ENCODE measurements around the gene BSND. TPM values are rescaled to one million over a fixed set of nuclear protein-coding genes. Genes with fewer than 3 reads are reported as not detected.
A peak's percentile ranks its signal among the peaks of the same experiment; 100 is the strongest.

Gene BSND
- total RNA-seq, 1 experiment from 2014 or later = 0.17 TPM

- Histone ChIP-seq H3K79me1 (ENCODE audit: insufficient read depth, low read depth, low read length, poor library complexity, severe bottlenecking) (no peaks in the 10 kb centered on the region), H4K8ac (replicated peaks; ENCODE audit: insufficient read length, low read depth, low read length) (no peak overlapping the region), H3K9me3 (ENCODE audit: control insufficient read depth, low read depth, low read length) (no peaks in the 10 kb centered on the region), H4K20me1 (ENCODE audit: control insufficient read depth, insufficient read depth, insufficient read length) (peaks cover 4% of the 10 kb centered on the region), H2BK15ac (ENCODE audit: low read depth, low read length) (no peak overlapping the region), H3K18ac (ENCODE audit: insufficient read length, low read depth, low read length) (no peak overlapping the region), H2BK120ac (ENCODE audit: low read depth, low read length, poor library complexity, severe bottlenecking) (no peak overlapping the region), H3K27me3 (ENCODE audit: insufficient read depth, low read length) (no peaks in the 10 kb centered on the region), H3K4ac (ENCODE audit: low read depth, low read length) (no peak overlapping the region), H3K4me1 (ENCODE audit: insufficient read depth, low read length) (no peaks in the 10 kb centered on the region), H3T11ph (ENCODE audit: low read length) (no peak overlapping the region), H4K91ac (ENCODE audit: insufficient read length, low read depth, low read length) (no peak overlapping the region), H4K5ac (ENCODE audit: insufficient read length, low read depth, low read length) (no peak overlapping the region), H3K9ac (ENCODE audit: extremely low read depth, insufficient read length, low read length) (no peak overlapping the region), H3K23me2 (ENCODE audit: insufficient read length, low read depth, low read length, poor library complexity, severe bottlenecking) (no peaks in the 10 kb centered on the region), H3K14ac (ENCODE audit: insufficient read depth, low read length) (no peak overlapping the region; the same call in 1 of the 2 replicates), H2AFZ (ENCODE audit: low read length) (no peak overlapping the region), H3K79me2 (ENCODE audit: insufficient read depth, low read length) (no peaks in the 10 kb centered on the region), H2BK12ac (ENCODE audit: insufficient read length, low read depth, low read length) (no peak overlapping the region), H2AK5ac (ENCODE audit: insufficient read length, low read length) (no peak overlapping the region), H3K4me2 (ENCODE audit: insufficient read depth, insufficient read length, low read length) (no peak overlapping the region), H3K56ac (ENCODE audit: insufficient read length, low read depth, low read length) (no peak overlapping the region), H3K23ac (ENCODE audit: insufficient read length, low read depth, low read length) (no peak overlapping the region), H2BK20ac (ENCODE audit: low read depth, low read length, poor library complexity, severe bottlenecking) (no peak overlapping the region), H3K27ac (ENCODE audit: insufficient read length, low read depth, low read length) (no peak overlapping the region), H2BK5ac (ENCODE audit: insufficient read length, low read length) (no peak overlapping the region)
- Mint-ChIP-seq H3K4me3 (no peak overlapping the region; a peak in 1 of 5 replicates), H3K4me1 (no peaks in the 10 kb centered on the region), H3K36me3 (ENCODE audit: insufficient read depth in 1 of 3, low read depth in 3 of 3) (peaks cover 16 to 73% (median 40%) of the 10 kb centered on the region in 3 experiments; a peak in 6 of 7 replicates), H3K27me3 (ENCODE audit: low read depth) (no peaks in the 10 kb centered on the region), H3K27ac (peak overlapping the region in 2 of 3 experiments; percentile 22 to 48; a peak in 2 of 7 replicates), H3K9me3 (no peaks in the 10 kb centered on the region)
- TF ChIP-seq CTCF (conservative IDR thresholded peaks at IDR 0.05) = no peak
- no CpG with 5 or more reads among the region's 15 CpGs for WGBS (ENCODE audit: extremely low coverage, insufficient read length, low lambda C conversion rate)
- DNase-seq = peak; percentile 25
These were observed 58.7 kb downstream of the BSND start for GRCh38 chr1:55057270-55057955.
